SK-N-SH treated with all-trans-retinoic acid at 6 μM for 48 hours (cell line): Measurements from ENCODE around the gene GALNT12.

Source experiments
- PPARA ChIP-seq: fragments of 250-450 bp; sonication (Bioruptor Pico); IDR thresholded peaks from 2 replicates; pipeline ENCODE4 v1.5.0; 2020; ENCODE audit warnings: mild to moderate bottlenecking, borderline replicate concordance
- TCF4 ChIP-seq: fragments of 250-450 bp; sonication (Bioruptor Pico); IDR thresholded peaks from 2 replicates; pipeline ENCODE4 v1.8.0; 2021; ENCODE audit warnings: mild to moderate bottlenecking, moderate library complexity, borderline replicate concordance
- TOX ChIP-seq: fragments of 250-450 bp; sonication (Bioruptor Pico); IDR thresholded peaks from 2 replicates; pipeline ENCODE4 v1.8.0; 2021; ENCODE audit warnings: mild to moderate bottlenecking, moderate library complexity, borderline replicate concordance
- ZC3H10 ChIP-seq: fragments of 250-450 bp; sonication (Bioruptor Pico); IDR thresholded peaks from 2 replicates; pipeline ENCODE4 v1.5.1; 2021; ENCODE audit warnings: mild to moderate bottlenecking, moderate library complexity
- ZNF8 ChIP-seq: fragments of 450-650 bp; formaldehyde crosslinking; IDR thresholded peaks from 2 replicates; pipeline ENCODE4 v1.5.0; 2020; ENCODE audit warnings: mild to moderate bottlenecking, moderate library complexity
- TF ChIP-seq, protein P1 (sequence below): fragments of 250-450 bp; sonication (Bioruptor Pico); IDR thresholded peaks from 2 replicates; pipeline ENCODE4 v1.5.1; 2020; ENCODE audit warnings: low read depth, mild to moderate bottlenecking, moderate library complexity
- TF ChIP-seq, protein P2 (sequence below): fragments of 250-450 bp; sonication (Bioruptor Pico); IDR thresholded peaks from 2 replicates; pipeline ENCODE4 v1.5.0; 2020; ENCODE audit warnings: mild to moderate bottlenecking, moderate library complexity

DNA sequence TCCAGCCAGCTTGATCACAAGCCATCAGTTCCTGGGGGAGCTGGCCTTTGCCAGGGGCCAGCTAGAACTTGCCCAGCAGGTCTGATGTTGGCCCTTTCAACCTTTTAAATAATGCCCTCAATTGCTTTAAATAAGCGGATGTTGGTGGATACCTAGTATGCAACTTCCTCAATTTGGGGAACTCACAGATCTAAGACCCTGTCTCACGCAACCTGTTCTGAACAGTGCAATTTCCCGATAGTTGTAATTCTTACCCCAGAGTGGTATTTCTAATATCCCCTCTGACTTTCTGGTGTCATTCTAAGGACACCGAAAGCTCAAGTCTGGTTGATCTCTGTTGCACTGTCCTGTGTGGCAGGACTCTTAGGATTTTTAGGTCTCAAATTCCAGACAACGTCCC is 23.1 kb downstream of the GALNT12 start:
- TF ChIP-seq, protein P1, sequence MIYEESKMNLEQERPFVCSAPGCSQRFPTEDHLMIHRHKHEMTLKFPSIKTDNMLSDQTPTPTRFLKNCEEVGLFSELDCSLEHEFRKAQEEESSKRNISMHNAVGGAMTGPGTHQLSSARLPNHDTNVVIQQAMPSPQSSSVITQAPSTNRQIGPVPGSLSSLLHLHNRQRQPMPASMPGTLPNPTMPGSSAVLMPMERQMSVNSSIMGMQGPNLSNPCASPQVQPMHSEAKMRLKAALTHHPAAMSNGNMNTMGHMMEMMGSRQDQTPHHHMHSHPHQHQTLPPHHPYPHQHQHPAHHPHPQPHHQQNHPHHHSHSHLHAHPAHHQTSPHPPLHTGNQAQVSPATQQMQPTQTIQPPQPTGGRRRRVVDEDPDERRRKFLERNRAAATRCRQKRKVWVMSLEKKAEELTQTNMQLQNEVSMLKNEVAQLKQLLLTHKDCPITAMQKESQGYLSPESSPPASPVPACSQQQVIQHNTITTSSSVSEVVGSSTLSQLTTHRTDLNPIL, result no peak
- TF ChIP-seq, protein P2, sequence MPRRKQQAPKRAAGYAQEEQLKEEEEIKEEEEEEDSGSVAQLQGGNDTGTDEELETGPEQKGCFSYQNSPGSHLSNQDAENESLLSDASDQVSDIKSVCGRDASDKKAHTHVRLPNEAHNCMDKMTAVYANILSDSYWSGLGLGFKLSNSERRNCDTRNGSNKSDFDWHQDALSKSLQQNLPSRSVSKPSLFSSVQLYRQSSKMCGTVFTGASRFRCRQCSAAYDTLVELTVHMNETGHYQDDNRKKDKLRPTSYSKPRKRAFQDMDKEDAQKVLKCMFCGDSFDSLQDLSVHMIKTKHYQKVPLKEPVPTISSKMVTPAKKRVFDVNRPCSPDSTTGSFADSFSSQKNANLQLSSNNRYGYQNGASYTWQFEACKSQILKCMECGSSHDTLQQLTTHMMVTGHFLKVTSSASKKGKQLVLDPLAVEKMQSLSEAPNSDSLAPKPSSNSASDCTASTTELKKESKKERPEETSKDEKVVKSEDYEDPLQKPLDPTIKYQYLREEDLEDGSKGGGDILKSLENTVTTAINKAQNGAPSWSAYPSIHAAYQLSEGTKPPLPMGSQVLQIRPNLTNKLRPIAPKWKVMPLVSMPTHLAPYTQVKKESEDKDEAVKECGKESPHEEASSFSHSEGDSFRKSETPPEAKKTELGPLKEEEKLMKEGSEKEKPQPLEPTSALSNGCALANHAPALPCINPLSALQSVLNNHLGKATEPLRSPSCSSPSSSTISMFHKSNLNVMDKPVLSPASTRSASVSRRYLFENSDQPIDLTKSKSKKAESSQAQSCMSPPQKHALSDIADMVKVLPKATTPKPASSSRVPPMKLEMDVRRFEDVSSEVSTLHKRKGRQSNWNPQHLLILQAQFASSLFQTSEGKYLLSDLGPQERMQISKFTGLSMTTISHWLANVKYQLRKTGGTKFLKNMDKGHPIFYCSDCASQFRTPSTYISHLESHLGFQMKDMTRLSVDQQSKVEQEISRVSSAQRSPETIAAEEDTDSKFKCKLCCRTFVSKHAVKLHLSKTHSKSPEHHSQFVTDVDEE (CRISPR knock-in tag), result no peak
- TF ChIP-seq ZNF8, result no peak
- TF ChIP-seq TOX (CRISPR knock-in tag), result no peak
- no peak for TF ChIP-seq PPARA (CRISPR knock-in tag)
- no peak for TF ChIP-seq ZC3H10 (CRISPR knock-in tag)
- TF ChIP-seq TCF4 (CRISPR knock-in tag), result no peak
